Thoracic aorta (tissue), 2 donors: ENCODE results near the gene CFL2. TPM values are rescaled to one million over a fixed set of nuclear protein-coding genes. Genes with fewer than 3 reads are reported as not detected.
"Not testable (repeated sequence)": the region's sequence is repeated elsewhere in the genome, so short reads cannot be mapped to it uniquely, and the experiment has no call there.

Source experiments
- ATAC-seq: fragments of 150-250 bp; one replicate; pipeline ENCODE4 v1.8.0; 2017; ENCODE audit warnings: low read depth; ENCODE audit not compliant: insufficient number of reproducible peaks, low FRiP score
- DNase-seq: peaks from one replicate; pipeline ENCODE4 v3.0.0-alpha.2; 2020; ENCODE audit warnings: low spot score
- H3K27ac ChIP-seq, 2 donors: fragments of 200-600 bp; sonication (generic); 1 replicate in 1 of 2; 2 replicates in 1 of 2; pipeline ENCODE4 v1.5.1; 2016; ENCODE audit warnings: mild to moderate bottlenecking in 2 of 2, moderate library complexity in 2 of 2
- H3K27me3 ChIP-seq: fragments of 200-600 bp; sonication (generic); replicated peaks from 2 replicates; pipeline ENCODE4 v1.6.0; 2016; ENCODE audit warnings: mild to moderate bottlenecking; ENCODE audit not compliant: insufficient read depth
- H3K36me3 ChIP-seq: fragments of 200-600 bp; sonication (generic); one replicate; pipeline ENCODE4 v1.5.1; 2016
- H3K4me1 ChIP-seq, 2 donors: fragments of 200-600 bp; sonication (generic); 1 replicate in 1 of 2; 2 replicates in 1 of 2; pipeline versions ENCODE4 v1.5.1 to v1.6.0; 2016; ENCODE audit warnings: low read depth in 2 of 2, mild to moderate bottlenecking in 1 of 2; ENCODE audit not compliant: control insufficient read depth in 1 of 2
- H3K4me3 ChIP-seq: fragments of 200-600 bp; sonication (generic); 2 replicates; pipeline ENCODE4 v1.5.1; 2016; ENCODE audit warnings: mild to moderate bottlenecking
- H3K9me3 ChIP-seq: fragments of 200-600 bp; sonication (generic); 2 replicates; pipeline ENCODE4 v1.5.1; 2016
- total RNA-seq, 2 donors: library from RNA; depleted of rRNA; stranded (reverse); fragments of >200 nt; gene quantifications; one replicate each; pipeline versions ENCODE4 v1.1.0 to v1.2.3, GENCODE V29; 2016
- TF ChIP-seq, protein P1 (sequence below): fragments of 200-600 bp; sonication (generic); IDR thresholded peaks from one replicate; pipeline ENCODE4 v1.5.1; 2019; ENCODE audit warnings: antibody characterized with exemption

The CFL2 gene
- total RNA-seq, 2 donors from 2014 or later: 94.6 to 127 TPM

GRCh38 chr14:34749408-34749807 lies 35.0 kb upstream of the CFL2 start:
- DNase-seq (no peak), ATAC-seq (no peak)
- Histone ChIP-seq H3K4me1 (no peaks in the 10 kb centered on the region), H3K9me3 (no peaks in the 10 kb centered on the region), H3K4me3 (no peak overlapping the region), H3K27ac (no peak overlapping the region), H3K27me3 (no peaks in the 10 kb centered on the region), H3K36me3 (no peaks in the 10 kb centered on the region)
- TF ChIP-seq, protein P1, sequence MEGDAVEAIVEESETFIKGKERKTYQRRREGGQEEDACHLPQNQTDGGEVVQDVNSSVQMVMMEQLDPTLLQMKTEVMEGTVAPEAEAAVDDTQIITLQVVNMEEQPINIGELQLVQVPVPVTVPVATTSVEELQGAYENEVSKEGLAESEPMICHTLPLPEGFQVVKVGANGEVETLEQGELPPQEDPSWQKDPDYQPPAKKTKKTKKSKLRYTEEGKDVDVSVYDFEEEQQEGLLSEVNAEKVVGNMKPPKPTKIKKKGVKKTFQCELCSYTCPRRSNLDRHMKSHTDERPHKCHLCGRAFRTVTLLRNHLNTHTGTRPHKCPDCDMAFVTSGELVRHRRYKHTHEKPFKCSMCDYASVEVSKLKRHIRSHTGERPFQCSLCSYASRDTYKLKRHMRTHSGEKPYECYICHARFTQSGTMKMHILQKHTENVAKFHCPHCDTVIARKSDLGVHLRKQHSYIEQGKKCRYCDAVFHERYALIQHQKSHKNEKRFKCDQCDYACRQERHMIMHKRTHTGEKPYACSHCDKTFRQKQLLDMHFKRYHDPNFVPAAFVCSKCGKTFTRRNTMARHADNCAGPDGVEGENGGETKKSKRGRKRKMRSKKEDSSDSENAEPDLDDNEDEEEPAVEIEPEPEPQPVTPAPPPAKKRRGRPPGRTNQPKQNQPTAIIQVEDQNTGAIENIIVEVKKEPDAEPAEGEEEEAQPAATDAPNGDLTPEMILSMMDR: no peak

DNA sequence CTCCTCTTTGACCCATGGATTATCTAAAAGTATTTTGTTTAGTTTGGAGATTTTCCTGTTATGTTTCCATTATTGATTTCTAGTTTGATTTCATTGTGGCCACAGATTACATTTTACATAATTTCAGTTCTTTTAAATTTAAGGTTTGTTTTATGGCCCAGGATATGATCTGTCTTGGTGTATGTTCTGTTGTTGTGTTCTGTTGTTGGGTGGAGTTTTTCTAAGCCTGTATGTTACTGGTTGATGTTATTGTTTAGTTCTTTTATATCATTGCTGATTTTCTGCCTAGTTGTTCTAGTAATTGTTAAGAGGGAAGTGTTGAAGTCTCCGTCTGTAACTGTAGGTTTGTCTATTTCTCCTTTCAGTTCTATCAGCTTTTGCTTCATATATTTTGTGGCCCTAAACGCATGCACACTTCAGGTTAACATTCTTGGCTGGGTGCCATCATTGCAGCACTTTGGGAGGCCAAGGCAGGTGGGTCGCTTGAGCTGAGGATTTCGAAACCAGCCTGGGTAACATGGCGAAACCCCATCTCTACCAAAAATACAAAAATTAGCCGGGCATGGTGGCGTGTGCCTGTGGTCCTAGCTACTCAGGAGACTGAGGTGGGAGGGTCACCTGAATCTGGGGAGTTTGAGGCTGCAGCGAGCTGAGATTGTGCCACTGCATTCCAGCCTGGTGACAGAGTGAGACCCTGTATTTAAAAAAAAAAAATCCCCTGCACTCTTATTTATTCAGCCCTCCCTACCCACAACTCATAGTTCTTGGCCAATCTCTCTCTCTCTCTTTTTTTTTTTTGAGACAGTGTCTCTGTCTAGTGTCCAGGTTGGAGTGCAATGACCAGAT lies 28.1 kb upstream of the CFL2 start:
- no peak for ATAC-seq
- Histone ChIP-seq H3K36me3 (no peaks in the 10 kb centered on the region), H3K4me1 (no peaks in the 10 kb centered on the region), H3K27me3 (no peaks in the 10 kb centered on the region), H3K4me3 (no peak overlapping the region), H3K9me3 (no peaks in the 10 kb centered on the region), H3K27ac (no peak overlapping the region)
- DNase-seq: no peak
- TF ChIP-seq, protein P1: no peak

DNA sequence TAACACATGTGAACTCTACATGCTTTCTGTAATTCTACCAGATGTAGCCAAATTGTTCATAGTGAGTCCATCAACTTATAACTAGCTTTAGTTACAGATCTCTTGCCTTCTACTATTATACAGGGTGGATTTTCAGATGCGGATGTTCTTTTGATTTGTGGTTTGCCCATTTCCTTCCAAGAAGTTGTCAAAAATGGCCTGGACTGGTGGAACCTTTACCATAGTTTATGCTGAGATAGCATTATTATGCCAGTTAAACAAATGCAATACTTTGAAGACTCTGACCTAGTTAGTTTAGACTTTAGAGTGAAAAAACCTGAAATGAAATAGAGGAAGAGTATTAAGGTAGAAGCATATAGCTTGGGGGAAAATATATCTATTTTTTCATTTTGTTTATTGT lies 27.4 kb upstream of the CFL2 start:
- TF ChIP-seq, protein P1: no peak

GRCh38 chr14:34740139-34740538 lies 25.7 kb upstream of the CFL2 start:
- DNase-seq, H3K9me3 ChIP-seq, H3K36me3 ChIP-seq, H3K27me3 ChIP-seq, H3K4me1 ChIP-seq, ATAC-seq, H3K4me3 ChIP-seq, H3K27ac ChIP-seq: not testable (repeated sequence)

More for the DNA sequence above, 27.4 kb upstream of the CFL2 start:
- Histone ChIP-seq H3K36me3 (no peaks in the 10 kb centered on the region), H3K27ac (no peak overlapping the region), H3K4me3 (no peak overlapping the region), H3K27me3 (no peaks in the 10 kb centered on the region), H3K4me1 (no peaks in the 10 kb centered on the region), H3K9me3 (no peaks in the 10 kb centered on the region)
- DNase-seq: no peak
- ATAC-seq: no peak

DNA sequence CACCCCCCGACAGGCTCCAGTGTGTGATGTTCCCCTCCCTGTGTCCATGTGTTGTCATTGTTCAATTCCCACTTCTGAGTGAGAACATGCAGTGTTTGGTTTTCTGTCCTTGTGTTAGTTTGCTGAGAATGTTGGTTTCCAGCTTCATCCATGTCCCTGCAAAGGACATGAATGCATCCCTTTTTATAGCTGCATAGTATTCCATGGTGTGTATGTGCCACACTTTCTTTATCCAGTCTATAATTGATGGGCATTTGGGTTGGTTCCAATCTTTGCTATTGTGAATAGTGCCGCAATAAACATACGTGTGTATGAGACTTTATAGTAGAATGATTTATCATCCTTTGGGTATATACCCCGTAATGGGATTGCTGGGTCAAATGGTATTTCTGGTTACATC lies 22.7 kb upstream of the CFL2 start:
- not testable (repeated sequence) for H3K27me3 ChIP-seq, H3K27ac ChIP-seq, H3K9me3 ChIP-seq, H3K4me1 ChIP-seq, H3K36me3 ChIP-seq, DNase-seq, H3K4me3 ChIP-seq, ATAC-seq

DNA sequence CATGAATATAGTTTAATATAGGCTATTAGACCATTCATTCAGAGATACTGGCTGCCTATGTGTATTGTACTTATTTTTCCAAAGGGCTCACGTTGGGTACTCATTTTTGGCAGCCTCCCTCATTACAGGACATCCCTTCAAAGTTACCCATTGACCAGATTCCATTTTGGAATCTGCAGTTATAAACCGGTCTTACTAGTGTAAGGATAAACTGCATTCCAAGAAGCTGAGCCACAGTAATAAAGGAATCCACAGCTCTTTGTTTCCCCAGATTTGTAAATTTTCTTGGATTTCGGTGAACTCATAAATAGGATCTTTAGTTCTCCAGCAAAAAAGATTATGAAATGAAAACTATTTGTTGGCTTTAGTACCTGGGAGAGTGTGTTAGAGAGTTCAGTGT lies 18.9 kb upstream of the CFL2 start:
- no peak for DNase-seq
- no peak overlapping the region for H3K4me3 ChIP-seq
- no peaks in the 10 kb centered on the region for H3K9me3 ChIP-seq
- ATAC-seq: no peak
- H3K27me3 ChIP-seq: no peaks in the 10 kb centered on the region
- TF ChIP-seq, protein P1: no peak
- no peaks in the 10 kb centered on the region for H3K36me3 ChIP-seq
- H3K4me1 ChIP-seq: no peaks in the 10 kb centered on the region
- H3K27ac ChIP-seq: no peak overlapping the region
